ENCODE data around the gene NCOA1.
"Not testable (repeated sequence)": the region's sequence is repeated elsewhere in the genome, so short reads cannot be mapped to it uniquely, and the experiment has no call there.

NCOA1 gene

DNA sequence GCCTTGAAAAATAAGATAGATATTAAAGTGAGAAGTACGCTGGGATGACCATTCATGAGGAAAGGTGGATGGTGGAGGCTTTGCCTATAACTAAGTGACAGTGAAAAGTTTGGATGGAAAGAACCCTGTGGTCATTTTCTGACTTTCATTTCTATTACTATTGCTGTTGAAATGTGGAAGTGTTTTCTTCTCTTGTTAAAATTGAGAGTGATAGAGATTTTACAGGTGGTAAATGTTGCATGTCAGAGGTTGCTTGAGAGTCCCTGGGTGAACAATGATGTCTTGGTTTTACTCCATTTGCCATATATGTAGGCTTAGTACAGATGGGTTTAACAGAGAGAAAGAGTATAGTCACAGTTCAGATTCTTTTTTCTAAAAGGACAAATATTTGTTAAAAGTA is 18.4 kb downstream of the NCOA1 start:
- no peak for DNase-seq

DNA sequence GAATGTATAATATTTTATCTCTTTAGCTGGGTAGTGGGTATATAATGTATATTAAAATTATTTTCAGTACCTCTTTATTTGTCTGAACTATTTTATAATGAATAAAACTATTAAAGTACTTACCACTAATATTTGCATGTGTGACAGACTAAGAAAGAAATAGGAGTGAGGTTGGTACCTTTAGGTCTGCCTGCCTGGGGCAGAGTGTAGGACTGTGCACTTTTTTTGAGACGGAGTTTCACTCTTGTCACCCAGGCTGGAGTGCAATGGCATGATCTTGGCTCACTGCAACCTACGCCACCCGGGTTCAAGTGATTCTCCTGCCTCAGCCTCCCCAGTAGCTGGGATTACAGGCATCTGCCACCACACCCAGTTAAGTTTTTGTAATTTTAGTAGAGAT is 18.8 kb downstream of the NCOA1 start:
- DNase-seq, result no peak

DNA sequence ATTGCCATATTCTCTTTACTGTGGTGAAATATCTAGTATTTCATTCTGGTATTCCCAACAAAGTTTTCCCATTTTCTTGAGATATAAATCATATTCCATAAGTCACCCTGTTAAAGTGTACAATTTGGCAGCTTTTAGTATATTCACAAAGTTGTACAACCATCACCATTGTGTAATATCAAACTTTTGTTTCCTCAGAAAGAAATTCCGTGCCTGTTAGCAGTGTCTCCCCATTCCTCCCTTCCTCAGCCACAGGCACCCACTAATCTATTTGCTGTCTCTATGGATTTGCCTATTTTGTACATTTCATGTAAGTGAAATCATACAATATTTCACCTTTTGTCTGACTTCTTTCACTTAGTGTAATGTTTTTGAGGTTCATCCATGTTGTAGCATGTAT is 19.7 kb downstream of the NCOA1 start:
- no peak for DNase-seq

DNA sequence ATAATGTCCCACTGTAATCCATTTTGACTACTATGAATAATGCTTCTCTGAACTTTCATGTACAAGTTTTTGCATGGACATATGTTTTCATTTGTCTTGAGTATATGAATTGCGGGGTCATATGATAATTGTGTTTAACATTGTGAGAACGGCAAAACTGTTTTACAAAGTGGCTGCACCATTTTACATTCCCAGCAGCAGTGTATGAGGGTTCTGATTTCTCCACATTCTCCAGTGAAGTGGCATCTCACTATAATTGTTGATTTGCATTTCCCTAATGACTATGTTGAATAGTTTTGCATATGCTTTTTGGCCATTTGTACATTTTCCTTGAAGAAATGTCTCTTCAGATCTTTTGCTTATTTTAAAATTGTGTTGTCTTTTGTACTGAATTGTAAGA is 20.1 kb downstream of the NCOA1 start:
- DNase-seq, result no peak

DNA sequence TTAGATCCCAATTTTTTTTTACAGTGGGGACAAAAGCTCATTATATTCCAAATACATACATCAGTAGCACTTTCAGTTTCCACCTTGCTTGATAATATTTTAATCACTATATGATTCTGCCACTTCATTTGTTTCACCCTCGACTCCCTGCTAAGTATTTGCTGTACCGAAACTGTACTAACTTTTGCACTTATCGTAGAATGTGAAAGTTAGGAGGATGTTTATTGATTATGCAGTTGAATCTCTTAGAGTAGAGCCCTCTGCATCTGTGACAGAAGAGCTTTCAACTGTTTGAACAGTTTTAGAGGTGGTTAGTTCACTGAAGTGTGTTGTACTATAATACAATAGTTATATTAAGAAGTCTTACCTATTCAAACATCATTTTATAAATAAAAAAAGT is 20.8 kb downstream of the NCOA1 start:
- no peak for DNase-seq

DNA sequence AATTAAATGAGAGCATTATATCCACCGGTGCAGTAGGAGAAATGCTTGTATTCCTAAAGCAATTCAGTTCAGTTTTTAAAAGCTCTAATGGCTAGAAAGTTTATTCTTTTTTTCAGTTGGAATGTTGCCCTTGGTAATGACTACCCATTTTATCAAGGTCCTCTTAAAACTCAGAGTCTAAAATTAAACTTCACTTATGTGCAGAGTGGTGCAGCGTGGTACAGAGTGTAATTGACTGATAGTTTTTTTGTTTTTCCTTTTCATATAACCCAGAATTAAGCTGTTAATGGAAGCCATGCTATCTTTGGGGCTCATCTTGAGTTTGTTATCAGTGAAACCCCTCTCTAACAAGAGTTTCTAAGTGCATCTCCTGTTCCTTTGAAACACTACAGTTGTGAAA is 21.4 kb downstream of the NCOA1 start:
- DNase-seq, result no peak

DNA sequence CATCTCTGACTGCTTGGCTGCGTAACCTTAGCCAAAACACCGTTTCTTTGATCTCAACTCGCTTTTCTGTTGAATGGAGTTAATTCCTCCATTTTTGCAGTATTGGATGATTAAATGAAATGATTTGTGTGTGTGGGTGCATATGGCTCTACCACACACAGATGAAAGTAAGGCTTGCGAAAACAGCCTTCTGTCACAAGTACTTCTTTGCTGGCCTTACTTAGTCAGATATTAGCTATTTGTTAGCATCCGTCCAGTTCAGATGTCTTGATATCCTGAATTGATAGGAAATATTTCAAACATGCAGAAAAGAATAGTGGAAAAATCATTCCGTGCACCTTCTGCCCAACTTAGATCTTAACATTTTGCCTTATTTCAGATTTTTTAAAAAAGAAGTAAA is 21.8 kb downstream of the NCOA1 start:
- DNase-seq, result no peak

DNA sequence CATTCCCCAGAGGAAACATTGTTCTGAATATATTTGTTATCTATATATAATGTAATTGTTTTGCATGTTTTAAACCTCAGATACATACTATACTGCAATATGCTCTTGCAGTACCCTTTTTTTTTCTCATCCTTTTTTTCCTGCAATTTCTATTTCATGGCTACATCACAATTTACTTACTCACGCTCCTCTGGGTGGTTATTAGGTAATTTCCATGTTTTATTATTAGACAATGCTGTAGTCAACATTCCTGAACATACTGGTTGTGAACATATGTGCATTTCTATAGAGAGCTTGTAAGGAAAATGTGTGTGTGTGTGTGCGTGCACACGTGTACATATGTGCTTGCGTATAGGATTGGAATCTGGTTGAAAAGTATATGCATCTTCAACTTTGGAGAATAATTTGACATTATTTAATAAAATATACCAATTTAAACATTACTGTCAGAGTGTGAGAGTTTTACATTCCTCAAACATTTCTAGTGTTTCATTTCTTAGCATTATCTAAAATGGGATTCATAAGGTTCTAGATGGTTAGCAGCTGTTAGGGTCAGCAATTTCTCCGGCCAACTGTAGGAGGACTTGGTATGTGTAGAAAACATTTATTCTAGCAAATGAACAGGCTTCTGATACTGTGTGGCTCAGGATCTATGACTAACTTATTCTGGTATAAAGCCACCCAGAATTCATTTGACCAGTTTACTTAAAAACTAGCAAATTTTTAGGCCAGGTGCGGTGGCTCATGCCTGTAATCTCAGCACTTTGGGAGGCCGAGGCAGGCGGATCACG is 22.4 kb downstream of the NCOA1 start:
- DNase-seq, result no peak

DNA sequence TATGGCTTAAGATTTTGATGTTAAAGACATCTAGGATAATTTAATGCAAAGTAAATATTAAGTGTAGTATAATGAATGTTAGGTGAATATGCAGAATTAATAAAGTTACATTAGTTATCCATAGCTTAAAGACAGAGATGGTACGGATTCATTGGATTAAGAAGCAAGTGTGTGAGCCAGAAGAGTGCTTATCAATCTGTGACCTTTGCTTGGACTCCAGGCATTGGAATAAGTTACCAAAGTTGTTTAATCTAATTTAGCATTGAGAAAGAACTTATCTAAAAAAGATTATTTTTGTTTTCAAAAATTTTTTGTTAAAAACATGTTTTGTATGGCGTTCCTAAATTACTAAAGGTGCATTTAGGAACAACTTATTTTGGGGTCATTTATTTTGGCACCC is 23.8 kb downstream of the NCOA1 start:
- no peak for DNase-seq

DNA sequence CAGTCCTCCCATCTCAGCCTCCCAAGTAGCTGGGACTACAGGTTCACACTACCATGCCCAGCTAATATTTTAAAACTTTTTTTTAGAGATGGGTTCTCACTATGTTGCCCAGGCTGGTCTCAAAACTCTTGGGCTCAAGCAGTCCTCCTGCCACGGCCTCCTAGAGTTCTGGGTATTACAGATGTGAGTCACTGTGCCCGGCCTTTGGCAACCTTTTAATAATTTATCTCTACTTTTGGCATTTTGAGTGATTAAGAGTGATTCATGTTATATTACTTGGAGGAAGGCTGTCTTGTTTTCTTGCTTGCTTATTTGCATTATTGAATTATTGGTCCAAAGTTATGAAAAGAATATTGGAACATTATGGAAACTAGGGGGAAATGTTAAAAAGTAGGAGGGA is 24.3 kb downstream of the NCOA1 start:
- no peak for DNase-seq

DNA sequence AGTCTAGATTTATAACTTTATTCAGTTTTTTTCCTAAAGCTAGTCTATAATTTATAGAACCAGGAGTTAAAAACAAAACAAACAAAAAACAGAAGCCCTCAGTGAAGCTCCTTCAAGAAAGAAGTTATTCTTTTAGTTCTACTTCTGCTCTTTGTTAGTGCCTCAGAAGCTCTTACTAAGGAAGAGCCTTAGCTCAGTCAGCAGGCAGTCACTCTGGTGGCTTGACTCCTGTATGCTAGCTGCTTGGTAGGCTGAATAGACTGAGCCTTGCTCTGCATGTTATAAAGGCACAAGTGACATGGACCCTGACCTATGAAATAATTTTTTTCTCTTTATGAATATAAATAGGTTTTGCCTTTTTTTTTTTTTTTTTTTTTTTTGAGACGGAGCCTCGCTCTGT is 24.8 kb downstream of the NCOA1 start:
- DNase-seq, result no peak

DNA sequence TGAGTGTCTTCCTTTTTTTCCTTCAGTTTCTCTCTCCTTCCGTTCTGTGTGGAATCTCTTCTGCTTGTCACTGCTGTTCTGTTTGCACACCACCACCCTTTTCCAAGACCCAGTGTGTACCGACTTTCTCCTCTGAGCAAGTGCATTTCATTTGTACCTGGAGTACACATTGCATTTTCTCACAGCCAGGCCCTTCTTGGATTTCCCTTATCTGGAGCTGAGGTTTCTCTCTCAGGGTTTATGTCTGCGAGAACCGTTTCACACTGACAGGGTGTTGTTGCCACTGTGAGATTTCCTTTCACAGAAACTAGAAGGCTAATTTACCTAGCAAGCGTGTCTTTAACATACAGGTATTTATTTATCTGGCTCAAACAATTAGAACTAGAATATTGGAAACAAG is 26.2 kb downstream of the NCOA1 start:
- DNase-seq, result no peak

DNA sequence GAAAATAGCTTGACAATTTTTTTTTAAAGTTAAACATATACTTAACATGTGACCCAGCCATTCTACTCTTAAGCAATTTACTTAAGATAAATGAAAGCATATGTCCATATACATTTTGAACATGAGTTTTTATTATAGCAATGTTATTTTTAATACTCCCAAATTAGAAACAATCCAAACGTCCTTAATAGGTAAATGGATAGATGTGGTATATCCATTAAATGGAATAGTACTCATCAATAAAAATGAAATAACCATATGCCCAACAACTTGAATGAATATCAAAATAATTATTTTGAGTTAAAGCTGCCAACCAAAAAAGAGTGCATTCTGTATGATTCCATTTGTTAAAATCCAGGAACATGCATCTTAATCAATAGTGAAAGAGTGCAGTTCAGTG is 29.1 kb downstream of the NCOA1 start:
- DNase-seq, result no peak

DNA sequence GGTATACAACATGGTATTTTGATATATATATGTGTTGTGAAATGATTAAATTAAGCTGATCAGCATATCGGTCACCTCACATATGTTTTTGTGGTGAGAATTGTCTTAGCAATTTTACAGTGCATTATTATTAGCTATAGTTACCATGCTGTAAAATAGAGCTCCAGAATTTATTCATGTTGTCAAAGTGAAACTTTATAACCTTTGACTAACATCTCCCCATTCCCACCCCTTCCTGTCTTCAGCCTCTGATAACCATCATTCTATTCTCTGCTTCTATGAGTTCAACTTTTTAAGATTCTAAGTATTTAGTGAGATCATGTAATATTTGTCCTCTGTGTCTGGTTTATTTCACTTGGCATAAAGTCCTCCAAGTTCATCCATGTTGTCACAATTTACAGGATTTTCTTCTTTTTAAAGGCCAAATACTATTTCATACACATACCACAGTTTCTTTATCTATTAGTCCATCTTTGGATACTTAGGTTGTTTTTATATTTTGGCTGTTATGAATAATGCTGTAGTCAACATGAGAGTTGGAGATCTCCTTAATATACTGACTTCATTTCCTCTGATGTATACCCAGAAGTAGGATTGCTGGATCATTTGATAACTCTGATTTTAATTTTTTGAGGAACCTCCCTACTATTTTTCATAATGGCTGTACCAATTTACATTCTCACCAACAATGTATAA is 30.3 kb downstream of the NCOA1 start:
- no peak for DNase-seq

DNA sequence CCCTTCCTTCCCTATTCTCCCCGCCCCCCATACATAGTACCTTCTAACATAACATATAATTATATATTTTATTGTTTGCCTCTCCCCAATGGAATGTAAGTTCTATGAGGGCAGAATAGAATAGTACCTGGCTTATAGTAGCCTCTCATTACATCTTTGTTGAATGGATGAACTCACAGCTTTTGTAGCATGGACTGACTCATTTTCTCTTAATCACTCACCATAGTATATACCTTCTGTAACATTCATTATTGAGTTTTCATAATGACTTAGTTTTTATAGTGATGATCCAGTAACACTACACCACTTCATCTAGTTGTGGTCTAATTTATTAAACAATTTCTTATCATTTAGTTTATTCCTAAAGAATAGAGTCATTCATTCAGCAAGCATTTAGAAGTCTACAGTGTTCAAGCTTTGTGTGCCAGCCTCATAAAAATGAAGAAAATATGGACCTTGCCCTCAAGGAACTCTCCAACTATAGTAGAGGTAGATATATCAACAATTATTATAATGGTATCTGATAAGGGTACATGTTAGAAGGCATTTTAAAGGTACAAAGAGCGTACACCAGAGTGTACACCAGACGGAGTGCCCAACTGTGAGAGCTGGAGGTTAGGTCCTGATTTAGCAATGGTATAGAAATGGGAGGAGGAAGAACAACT is 31.1 kb downstream of the NCOA1 start:
- DNase-seq, result no peak

DNA sequence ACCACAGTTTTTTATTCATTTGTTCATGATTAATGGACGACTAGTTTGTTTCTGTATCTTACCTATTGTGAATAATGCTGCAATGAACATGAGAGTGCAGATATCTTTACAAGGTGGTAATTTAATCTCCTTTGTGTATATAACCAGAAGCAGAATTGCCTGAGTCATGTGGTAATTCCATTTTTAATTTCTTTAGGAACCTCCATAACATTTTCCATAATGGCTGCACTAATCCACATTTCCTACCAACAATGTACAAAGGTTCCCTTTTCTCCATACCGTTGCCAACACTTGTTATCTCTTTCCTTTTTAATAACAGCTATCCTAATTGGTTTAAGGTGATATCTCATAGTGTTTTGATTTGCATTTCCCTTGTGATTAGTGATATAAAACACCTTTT is 36.5 kb downstream of the NCOA1 start:
- DNase-seq, result no peak

DNA sequence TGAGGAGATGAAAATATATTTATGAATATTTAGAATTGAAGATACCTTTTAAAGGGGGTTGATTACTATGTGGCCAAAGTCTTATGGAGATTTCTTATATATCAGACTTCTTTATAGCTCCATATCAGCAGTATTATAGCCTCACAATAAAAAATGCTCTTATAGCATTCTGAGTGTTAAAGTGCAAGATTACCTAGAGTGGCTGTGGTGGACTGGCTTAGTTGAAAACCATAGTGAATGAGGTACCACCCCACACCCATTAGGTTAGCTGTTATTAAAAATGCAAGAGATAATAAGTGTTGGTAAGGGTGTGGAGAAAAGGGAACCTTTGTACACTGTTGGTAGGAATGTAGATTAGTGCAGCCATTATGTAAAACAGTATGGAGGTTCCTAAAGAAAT is 39.7 kb downstream of the NCOA1 start:
- no peak for DNase-seq

DNA sequence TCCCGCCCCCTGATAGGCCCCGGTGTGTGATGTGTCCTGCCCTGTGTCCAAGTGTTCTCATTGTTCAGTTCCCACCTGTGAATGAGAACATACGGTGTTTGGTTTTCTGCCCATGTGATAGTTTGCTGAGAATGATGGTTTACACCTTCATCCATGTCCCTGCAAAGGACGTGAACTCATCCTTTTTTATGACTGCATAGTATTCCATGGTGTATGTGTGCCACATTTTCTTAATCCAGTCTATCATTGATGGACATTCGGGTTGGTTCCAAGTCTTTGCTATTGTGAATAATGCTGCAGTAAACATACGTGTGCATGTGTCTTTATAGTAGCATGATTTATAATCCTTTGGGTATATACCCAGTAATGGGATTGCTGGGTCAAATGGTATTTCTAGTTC is 40.6 kb downstream of the NCOA1 start:
- DNase-seq, result not testable (repeated sequence)

DNA sequence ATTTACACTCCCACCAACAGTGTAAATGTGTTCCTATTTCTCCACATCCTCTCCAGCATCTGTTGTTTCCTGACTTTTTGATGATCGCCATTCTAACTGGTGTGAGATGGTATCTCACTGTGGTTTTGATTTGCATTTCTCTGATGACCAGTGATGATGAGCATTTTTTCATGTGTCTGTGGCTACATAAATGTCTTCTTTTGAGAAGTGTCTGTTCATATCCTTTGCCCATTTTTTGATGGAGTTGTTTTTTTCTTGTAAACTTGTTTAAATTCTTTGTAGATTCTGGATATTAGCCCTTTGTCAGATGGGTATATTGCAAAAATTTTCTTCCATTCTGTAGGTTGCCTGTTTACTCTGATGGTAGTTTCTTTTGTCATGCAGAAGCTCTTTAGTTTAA is 41.0 kb downstream of the NCOA1 start:
- not testable (repeated sequence) for DNase-seq

DNA sequence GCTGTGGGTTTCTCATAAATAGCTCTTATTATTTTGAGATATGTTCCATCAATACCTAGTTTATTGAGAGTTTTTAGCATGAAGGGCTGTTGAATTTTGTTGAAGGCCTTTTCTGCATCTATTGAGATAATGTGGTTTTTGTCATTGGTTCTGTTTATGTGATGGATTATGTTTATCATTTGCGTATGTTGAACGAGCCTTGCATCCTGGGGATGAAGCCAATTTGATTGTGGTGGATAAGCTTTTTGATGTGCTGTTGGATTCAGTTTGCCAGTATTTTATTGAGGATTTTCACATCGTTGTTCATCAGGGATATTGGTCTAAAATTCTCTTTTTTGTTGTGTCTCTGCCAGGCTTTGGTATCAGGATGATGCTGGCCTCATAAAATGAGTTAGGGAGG is 42.5 kb downstream of the NCOA1 start:
- DNase-seq, result not testable (repeated sequence)

DNA sequence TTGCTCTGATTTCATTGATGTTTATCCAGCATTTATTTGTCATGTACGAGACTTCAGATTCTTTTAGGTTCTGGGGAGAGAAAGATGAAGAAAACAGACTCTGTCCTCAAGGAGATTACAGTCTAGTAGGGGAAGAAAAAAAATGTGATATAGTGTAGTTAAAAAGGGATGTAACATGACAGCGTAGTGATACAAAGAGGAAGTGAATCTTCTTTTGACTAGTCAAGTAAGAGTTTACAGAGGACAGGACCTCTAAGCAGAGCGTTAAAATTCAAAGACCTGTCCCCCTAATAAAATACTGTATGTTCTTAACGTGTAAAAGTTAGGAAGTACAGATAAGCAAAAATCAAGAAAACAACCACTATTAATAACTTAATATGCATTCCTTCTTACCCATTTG is 47.7 kb downstream of the NCOA1 start:
- DNase-seq, result no peak

DNA sequence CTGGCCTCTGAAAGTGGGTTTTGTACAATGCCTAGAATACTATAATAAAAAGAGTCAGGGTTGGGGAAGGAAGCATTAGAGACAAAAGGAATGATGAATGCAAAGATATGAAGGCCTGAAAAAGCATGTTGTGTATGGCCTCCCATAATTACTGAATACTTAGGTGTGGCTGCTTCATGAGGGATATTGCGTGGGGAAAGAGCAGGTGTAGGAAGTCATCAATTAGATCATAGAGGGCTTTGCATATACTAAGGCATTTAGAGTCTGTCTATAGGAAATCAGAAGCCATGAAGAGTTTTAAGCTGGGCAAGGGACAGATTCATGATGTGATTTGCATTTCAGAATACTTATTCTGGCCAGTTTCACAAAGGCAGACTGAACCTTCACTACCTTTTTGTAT is 48.2 kb downstream of the NCOA1 start:
- DNase-seq, result no peak

DNA sequence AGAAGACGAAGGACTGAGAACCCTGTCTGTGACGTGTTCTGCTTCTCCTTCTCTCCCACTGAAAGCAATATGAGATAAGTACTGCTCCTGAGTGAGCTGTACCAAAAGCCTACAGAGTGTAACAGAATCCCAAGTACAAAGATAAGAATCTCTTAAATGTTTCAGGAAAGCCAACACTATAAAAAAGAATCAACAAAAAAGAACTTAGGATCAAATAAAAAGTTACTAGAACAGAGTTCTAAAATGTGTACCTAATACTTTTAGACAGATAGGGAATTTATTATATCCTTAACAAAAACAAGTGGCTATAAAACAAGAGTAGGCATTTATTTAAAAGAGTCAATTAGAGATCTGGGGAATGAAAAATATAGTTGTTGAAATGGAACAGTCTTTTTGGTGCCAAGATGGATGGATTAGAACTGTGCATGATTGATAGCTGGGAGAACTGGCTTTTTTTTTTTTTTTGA is 49.0 kb downstream of the NCOA1 start:
- DNase-seq, result no peak

DNA sequence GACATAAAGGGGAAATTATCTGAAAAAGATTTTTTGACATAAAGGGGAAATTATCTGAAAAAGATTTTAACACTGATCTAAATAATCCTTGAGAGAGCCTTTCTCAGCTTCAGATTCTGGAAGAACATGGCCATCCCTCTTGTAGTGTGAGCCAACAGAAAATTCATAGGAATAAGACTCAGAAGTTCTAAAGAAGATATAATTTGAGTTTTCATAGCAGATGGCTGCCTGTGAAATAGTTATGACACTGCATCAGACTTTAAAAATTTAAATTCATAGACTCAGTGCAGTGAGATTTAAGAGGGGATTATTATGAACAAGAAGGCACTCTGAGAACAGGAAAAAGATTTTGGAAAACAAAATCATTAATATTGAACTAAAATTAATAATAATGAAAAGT is 50.6 kb downstream of the NCOA1 start:
- no peak for DNase-seq

All from DMS153 (cell line).